ENCODE data around the gene ABI3BP.

Gene ABI3BP

DNA sequence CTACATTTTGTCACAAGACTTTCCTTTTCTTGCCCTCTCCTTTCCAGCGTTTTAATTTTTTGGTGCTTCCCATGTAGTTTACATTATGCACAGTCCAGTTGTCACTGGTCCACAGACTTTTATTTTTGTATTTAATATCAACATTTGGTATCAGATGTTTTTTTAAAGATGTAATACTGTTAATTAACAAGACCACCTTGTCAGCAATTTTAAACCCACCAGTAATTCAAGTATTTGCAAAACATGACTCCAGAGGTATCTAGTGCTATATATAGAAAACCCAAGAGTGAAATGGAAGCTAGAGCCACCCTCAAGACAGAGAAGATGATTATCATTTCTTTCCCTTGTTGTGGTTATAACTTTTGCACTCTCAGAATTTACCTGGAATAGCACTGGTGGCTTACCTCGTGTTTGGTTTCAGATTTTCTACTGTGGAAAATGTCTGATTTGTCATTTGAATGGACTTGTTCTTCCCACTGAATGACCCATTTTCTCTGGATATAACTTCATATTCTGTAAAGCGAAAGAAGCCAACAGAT is 227.7 kb downstream of the ABI3BP start:
- DNase-seq: no peak

DNA sequence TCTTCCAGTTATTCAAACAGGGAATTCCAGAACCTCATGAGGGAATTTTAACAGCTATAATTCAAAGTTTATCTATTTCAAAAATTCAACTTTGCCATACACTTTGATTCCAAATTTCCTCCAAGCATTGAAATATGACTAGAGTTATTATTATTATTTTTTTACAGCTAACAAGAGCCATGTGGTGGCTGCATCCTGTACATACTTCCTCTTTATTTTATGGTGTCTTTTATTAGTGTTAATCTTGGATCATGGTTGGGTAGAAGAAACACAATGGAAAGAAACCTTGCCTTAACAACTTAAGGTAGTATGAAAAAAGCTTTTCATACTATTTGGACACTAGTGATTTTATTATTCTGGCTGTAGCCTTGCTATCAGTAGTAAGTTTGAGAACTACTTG is 231.3 kb downstream of the ABI3BP start:
- DNase-seq: no peak

DNA sequence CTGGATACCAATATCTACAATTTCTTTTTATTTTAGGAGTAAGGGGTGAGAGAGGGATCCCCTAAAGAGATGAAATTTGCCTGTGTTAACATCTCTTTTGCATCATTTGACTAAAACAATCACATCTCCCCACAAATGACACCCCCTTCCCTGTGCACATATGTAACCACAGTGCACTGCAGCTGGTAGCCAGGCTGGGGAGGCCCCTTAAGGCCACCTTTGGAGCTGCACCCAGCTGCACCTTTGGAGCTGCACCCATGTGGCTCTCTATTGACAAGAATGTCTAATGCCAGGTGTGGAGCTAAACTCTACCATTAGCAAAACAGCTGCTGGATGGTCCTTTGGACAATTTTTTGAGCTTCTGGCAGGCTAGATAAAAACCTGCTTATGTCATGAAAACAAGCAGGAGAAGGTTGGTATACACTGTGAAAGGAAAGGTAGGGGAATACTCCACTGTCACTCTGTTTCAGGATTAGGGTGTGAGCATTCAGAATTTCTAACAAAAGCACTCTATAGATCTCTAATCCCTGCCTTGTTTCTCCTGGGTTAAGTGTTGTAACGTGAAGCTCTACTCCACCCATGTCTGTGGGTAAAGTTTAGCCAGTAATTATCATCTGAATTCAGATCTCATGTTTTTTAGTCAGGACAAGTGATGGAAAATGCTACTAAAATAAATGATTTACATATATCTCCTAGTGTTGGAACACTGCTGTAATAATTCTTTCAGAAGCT is 231.8 kb downstream of the ABI3BP start:
- no peak for DNase-seq

DNA sequence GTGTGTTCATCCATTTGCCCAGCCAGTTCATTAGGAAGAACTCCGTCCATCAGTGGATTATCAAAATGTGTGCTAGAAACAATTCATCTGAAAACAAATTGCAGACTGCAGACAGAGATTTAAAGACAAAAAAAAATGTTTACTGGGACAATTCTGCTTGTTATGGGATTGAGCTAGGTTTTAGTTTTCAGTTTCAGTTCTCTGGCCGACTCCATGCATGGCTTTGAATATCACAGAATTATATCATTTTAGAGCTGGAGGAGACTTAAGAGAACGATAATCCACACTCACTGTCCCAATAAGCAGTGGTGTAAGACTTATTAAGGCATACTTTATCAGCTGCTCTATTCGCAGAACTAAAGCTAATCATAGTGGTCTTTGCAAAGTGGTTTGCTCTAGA is 232.8 kb downstream of the ABI3BP start:
- no peak for DNase-seq

DNA sequence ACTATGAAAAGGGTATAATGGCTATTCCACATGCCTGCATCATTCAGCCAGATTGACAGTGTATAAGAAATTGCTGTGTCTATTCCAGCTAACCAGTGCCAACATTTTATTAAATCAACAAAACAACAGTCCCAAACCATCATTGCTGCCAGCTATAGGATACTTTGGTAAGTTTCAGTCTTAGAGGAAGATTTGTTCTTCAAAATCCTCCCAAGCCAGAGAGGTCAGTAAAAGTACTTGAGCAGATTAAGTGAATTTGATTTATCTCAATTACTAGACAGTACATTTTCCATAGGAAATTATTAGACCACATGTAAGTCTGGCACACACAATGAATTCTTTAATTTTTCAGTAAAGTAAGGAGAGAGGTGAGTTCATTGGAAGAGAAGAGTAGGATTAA is 233.3 kb downstream of the ABI3BP start:
- DNase-seq: no peak

DNA sequence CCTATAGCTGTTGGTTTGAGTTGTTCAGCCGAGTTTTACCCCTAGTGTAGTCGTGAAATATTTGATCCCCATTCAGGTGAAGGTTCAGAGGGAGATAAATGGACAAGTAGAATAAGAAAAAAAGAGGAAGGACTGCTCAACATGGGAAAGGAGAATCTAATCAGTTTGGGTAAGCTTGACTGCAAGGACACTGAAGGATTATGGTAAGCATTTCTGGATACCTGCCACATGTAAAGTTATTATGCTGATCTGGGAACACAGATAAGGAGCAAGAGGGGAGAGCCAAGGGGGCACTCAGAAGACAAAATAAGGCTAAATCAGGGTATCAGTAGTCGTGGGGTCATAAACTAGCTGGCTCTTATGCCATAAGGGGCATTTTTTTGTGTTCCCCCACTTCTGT is 234.1 kb downstream of the ABI3BP start:
- no peak for DNase-seq

DNA sequence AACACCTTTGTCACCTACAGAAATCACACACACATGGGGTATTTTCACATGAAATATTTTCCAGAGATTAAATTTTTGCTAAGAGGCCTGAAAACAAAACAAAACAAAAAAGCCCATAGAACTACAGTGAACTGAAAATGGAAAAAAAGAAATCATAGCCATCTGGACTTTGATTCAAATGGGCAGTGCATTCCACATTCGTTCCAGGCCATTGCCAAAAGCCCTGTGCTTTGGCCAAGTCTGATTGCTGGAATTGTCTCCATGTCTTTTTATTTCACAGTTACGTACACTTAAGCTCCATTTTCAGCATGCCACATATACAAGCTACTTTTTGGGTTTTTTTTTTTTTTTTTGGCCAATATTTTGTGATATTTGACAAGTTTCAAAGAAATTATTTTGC is 236.8 kb downstream of the ABI3BP start:
- no peak for DNase-seq

- DNase-seq: no peak
These were observed 238.5 kb downstream of the ABI3BP start for GRCh38 chr3:100754563-100755334.

DNA sequence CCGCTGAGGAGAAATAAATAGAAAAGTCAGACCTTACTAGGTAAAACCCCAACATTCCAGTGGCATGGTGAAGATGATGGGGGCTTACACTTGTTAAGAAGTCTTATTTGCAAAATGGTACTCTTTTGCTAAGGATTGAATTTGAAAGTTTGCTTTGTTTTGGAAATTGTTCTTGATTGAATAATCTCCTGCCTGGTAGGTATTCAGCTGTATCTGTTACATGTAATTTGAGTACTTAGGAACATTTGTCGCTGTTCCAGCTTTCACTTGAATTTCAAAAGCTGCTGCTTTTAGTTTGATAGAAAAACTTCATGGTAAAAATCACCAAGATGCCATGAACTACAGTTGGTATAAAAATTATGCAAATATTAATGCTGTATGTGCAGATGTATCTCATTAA is 239.4 kb downstream of the ABI3BP start:
- no peak for DNase-seq

- DNase-seq: no peak
These were observed 244.3 kb downstream of the ABI3BP start for GRCh38 chr3:100748967-100749366.

- DNase-seq: no peak
These were observed 245.0 kb downstream of the ABI3BP start for GRCh38 chr3:100748220-100748619.

GRCh38 chr3:100746092-100746491 is 247.1 kb downstream of the ABI3BP start:
- no peak for DNase-seq

DNA sequence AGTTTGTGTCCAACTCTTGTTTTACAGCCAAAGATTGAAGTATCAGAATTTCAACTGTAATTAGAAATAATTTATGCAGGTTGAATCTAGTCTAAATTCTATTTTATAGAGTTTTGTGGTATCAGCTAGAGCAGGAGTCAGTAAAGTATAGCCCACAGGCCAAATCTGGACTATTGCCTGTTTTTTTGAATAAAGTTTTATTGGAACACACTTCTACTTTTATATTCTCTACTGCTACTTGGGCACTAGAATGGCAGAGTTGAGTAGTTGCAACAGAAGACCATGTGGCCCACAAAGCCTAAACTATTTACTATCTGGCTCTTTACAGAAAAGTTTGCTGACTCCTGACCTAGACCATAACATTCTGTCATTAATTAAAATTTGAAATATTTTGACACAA is 247.6 kb downstream of the ABI3BP start:
- no peak for DNase-seq

DNA sequence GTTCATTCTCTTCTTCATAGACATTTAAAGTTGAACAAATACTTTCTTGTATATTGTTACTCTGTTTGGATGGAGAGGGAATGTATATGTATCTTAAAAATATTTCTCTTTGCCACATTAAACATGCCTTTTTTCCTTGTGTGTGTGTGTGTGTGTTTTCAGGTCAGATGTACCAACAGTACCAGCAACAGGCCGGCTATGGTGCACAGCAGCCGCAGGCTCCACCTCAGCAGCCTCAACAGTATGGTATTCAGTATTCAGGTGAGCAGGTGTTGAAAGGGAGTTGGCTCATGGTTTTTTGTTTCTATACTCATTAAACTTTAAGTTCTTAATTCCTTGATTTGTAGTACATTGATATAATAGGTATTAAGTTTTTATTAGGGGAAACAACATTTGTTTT is 248.6 kb downstream of the ABI3BP start:
- DNase-seq: no peak

- no peak for DNase-seq
These were observed 249.7 kb downstream of the ABI3BP start for GRCh38 chr3:100743535-100743934.

GRCh38 chr3:100740207-100740606 is 253.0 kb downstream of the ABI3BP start:
- no peak for DNase-seq

- DNase-seq: no peak
These were observed 255.9 kb downstream of the ABI3BP start for GRCh38 chr3:100737334-100737733.

- no peak for DNase-seq
These were observed 260.8 kb downstream of the ABI3BP start for GRCh38 chr3:100732435-100732834.

DNA sequence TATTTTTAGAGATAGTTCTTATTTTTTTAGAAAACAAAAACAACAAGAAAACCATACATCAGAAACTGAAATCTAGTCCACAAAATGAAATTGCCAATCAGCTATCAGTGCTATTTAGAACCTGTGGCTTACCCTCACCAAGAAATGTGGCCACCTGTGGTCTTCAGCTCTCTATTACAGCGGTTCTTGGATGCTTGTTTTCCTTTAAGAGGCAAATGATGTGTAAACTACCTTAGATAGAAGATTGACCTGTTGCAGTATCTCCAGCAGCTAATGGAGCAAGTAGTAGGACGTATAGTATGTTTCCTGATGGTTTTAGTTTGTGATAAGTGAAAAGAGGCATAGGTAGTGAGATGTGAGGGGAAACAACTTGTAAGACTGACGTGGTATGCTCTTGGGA is 262.7 kb downstream of the ABI3BP start:
- DNase-seq: no peak

- DNase-seq: no peak
These were observed 266.5 kb downstream of the ABI3BP start for GRCh38 chr3:100726706-100727105.

DNA sequence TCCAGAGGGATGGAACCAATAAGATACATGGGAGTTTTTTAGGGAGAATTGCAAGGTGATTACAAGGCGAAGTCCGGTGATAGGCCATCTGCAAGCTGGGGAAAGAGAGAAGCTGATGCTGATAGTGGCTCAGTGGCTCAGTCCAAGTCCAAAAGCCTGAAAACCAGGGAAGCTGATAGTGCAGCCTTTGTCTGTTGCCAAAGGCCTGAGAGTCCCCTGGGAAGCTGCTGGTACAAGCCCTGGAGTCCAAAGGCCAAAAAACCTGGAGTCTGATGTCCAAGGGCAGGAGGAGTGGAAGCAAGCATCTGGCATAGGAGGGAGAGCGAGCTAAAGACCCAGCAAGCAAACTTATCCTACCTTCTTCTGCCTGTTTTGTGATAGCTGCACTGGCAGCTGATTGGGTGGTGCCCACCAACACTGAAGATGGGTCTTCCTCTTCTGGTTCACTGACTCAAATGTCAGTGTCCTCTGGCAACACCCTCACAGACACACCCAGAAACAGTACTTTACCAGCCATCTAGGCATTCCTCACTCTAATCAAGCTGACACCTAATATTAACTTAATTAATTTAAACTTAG is 267.2 kb downstream of the ABI3BP start:
- no peak for DNase-seq

DNA sequence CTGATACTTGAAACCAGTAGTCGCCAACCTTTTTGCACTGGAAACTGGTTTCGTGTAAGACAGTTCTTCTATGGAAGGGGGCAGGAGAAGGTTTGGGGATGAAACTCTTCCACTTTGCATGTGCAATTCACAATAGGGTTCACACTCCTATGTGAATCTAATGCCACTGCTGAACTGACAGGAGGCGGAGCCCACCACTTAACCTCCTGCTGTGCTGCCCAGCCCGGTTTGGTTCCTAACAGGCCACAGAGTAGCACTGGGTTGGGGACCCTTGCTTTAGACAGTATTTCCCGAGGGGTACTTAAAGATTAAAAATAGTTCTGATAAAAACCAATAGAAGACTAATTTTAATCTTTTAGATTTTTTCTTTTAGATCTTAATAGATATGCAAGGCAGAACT is 272.8 kb downstream of the ABI3BP start:
- no peak for DNase-seq

- DNase-seq: no peak
These were observed 274.1 kb downstream of the ABI3BP start for GRCh38 chr3:100719136-100719535.
